GM19351 (cell line): Measurements from ENCODE around the gene SYP.

Source experiments
- ATAC-seq: cut with Tn5 transposase; IDR thresholded peaks from one replicate; pipeline ENCODE4 v1.9.1; 2021; ENCODE audit warnings: mild to moderate bottlenecking, moderate library complexity; ENCODE audit not compliant: unreplicated experiment

The SYP gene

DNA sequence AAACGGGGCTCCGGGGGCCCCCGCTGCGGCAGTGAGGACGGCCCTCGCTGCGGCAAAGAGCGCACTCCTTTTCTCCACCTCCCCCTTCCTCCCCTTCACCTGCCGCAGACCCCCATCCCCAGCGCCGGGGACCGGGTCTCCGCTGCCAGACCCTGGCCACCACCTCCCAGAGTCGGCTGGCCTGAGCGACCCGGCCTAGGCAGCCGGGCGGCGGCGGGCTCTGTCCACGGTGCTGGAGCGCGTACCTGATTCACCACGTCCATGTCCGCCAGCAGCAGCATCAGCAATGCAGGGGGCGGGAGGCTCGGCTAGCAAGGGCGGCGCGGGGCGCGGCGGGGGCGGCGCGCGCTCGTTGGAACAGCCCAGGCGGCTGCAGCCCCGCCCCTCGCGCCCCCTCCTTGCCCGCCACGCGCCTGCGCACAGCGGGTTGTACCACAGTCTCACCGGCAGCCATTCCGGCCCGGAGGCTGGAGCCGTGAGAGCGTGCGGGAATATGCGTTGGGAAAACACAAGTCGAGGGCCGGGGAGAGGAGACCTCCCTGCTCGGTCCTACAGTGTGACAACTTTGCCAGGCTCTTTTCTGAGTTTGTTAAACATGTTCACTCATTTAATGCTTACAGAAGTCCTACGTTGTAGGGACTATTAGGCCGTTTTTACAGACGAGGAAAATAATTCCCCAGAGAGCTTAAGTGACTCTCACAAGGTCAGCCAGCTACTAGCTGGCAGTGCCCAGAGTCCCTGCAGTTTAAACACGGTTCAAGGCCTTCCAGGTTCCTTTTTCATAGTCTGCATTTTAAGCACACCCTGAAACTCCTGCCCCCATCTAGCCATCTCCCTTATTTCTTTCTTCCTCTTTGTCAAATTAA is at the start of gene SYP:
Gene SYP (minus strand): TSS at position 288 of the 866 bp plus-strand sequence. CDS start 7 bp downstream, at position 281.
- ATAC-seq, result peak; percentile 98

DNA sequence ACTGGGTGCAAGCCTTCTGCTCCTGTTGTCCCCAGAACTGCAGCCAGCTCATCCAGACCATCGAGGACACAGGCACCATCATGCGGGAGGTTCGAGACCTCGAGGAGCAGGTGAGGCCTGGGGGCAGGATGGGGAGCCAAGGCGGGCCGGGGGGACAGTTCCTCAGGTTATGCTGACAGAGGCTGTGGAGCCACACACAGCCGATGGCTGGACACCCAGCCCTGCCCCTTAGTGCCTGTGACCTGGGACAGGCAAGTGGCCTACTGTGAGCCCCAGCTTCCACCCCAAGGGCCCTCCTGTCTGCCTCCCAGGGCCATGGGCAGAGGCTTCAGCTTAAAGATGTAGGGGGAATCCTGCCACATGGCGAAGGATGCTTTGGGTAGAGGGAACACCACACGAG is 49.6 kb upstream of the SYP start:
- ATAC-seq, result no peak

DNA sequence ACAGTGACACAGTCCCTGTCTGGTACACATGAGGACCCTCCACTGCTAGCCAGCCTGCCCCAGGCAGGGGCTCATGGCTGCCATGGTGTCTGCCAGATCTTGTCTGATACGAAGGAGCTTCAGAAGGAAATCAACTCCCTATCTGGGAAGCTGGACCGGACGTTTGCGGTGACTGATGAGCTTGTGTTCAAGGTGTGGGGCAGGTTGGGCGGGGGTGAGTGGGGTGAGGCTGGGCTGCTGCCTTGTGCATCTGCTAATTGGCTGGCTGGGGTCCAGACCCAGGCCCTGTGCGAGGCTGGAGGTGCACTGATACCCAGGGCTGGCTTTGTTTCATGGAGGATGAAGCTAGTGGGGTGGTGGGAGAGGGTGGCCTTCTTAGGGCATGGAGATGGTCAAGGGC is 49.1 kb upstream of the SYP start:
- ATAC-seq, result no peak

- ATAC-seq, result no peak
Measured at GRCh38 chrX:49247916-49248811, 48.2 kb upstream of the SYP start.

- no peak for ATAC-seq
Measured at GRCh38 chrX:49247346-49247745, 47.4 kb upstream of the SYP start.

- ATAC-seq, result no peak
Measured at GRCh38 chrX:49246541-49246940, 46.5 kb upstream of the SYP start.

DNA sequence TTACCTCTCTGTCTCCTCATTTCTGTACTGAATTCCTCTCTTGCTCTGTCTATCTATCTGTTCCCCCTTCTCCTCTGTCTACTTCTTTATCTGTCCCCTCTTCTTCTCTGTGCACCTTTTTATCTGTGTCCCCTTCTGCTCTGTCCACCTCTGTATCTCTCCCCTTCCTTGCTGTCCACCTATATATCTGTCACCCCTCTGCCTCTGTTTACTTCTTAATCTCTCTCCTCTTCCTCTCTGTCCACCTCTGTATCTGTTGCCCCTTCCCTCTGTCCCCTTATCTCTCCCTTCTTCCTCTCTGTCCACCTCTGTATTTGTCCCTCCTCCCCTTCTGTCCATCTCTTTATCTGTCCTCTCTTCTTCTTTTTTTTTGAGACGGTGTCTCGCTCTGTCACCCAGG is 44.2 kb upstream of the SYP start:
- ATAC-seq, result no peak

DNA sequence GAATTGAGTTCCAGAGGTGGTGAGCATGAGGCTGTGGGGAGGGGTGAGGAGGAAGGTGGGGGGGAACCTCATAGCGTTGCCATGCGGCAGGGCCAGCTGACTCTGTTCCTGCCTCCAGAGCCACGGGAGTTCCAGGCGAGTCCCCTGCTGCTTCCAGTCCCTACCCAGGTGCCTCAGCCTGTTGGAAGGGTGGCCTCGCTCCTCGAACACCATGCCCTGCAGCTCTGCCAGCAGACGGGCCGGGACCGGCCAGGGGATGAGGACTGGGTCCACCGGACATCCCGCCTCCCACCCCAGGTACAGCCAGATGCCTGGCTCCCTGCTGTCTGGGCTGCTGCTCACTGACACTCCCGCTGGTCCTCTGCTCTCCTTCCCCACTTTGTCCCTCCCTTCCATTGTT is 43.2 kb upstream of the SYP start:
- ATAC-seq, result no peak

- no peak for ATAC-seq
Measured at GRCh38 chrX:49242545-49243066, 42.6 kb upstream of the SYP start.

- ATAC-seq, result no peak
Measured at GRCh38 chrX:49238735-49239134, 38.7 kb upstream of the SYP start.

DNA sequence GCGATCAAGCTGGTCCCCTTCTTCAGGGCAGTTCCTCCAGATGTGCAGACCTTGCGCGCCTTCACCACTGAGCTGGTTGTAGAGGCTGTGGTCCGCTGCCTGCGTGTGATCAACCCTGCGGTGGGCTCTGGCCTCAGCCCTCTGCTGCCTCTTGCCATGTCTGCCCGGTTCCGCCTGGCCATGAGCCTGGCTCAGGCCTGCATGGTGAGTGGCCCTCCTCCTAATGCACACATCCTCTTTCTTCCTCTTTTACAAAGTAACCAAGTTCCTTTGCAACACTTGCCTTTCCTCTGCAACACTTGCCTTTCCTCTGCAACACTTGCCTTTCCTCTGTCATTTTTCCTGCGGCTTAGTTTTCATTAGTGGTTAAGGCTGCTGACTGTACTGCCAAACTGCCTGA is 37.1 kb upstream of the SYP start:
- no peak for ATAC-seq

GRCh38 chrX:49233887-49234555 is 34.0 kb upstream of the SYP start:
- no peak for ATAC-seq

GRCh38 chrX:49233176-49233575 is 33.2 kb upstream of the SYP start, which contains the start of gene CACNA1F:
Gene CACNA1F, minus strand, starts transcription at chrX:49233340. Its CDS starts 31 bp downstream, at chrX:49233309.
- no peak for ATAC-seq

GRCh38 chrX:49232525-49232924 is 32.5 kb upstream of the SYP start:
- ATAC-seq, result no peak

- ATAC-seq, result no peak
Measured at GRCh38 chrX:49231333-49232000, 31.5 kb upstream of the SYP start.

GRCh38 chrX:49230500-49231232 is 30.7 kb upstream of the SYP start:
- ATAC-seq, result peak; percentile 68

- no peak for ATAC-seq
Measured at GRCh38 chrX:49228185-49228584, 28.2 kb upstream of the SYP start.

DNA sequence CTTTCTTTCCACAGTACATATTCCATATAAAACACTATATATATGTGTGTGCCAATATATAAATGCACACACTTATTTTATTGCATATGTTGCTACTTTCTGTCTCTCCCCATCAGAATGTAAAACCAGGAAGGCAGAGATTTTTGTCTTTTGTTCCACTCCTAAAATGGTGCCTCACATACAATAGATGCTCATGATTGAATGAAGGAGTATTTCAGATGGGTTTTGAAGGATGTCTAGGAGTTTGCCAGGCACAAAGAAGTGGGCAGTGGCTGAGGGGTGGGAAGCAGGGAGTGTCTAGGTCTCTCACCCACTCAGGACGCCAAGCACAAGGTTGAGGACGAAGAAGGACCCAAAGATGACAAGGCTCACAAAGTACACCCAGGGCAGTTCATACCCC is 27.7 kb upstream of the SYP start:
- no peak for ATAC-seq

- no peak for ATAC-seq
Measured at GRCh38 chrX:49226946-49227345, 27.0 kb upstream of the SYP start.

GRCh38 chrX:49225858-49226257 is 25.9 kb upstream of the SYP start:
- no peak for ATAC-seq
